ENCODE measurements around the gene CKAP4. TPM values are rescaled to one million over a fixed set of nuclear protein-coding genes. Genes with fewer than 3 reads are reported as not detected.

Gene CKAP4
- total RNA-seq, 1 experiment from 2014 or later: 101 TPM

- POLR2A ChIA-PET: interaction anchor here (0.8 to 3.9 kb wide), 9 partner anchors 12 to 109 kb away, joined by 3 to 29 read pairs (median 5); partner anchors contain the start of genes POLR3B and TCP11L2
- intact Hi-C loops (cut with micrococcal nuclease): loop anchor here (5.0 to 10.0 kb wide), 2 partner anchors 98 to 846 kb away; partner anchors contain the start of gene CRY1
- TSS peak; percentile 12 for BruUV-seq (replicated peaks)
- peak overlapping the region; percentile 76 for H3K4me3 Mint-ChIP-seq (ENCODE audit: unreplicated experiment)
- H3K9me3 Mint-ChIP-seq (ENCODE audit: unreplicated experiment): no peaks in the 10 kb centered on the region
- no peaks in the 10 kb centered on the region for H3K27me3 Mint-ChIP-seq (ENCODE audit: insufficient read depth, unreplicated experiment)
- peaks cover 15% of the 10 kb centered on the region for H3K36me3 Mint-ChIP-seq (ENCODE audit: insufficient read depth, unreplicated experiment)
- H3K4me1 Mint-ChIP-seq (ENCODE audit: insufficient read depth, unreplicated experiment): peaks cover 18% of the 10 kb centered on the region
- no peak for TF ChIP-seq CTCF (IDR thresholded peaks at IDR 0.05; ENCODE audit: unreplicated experiment)
- H3K27ac Mint-ChIP-seq (ENCODE audit: low read depth, unreplicated experiment): peak overlapping the region; percentile 23
- no peak for DNase-seq (ENCODE audit: unreplicated experiment)
- CTCF ChIA-PET: interaction anchor here (1.0 to 1.4 kb wide), 2 partner anchors 11 to 97 kb away, joined by 4 to 6 read pairs; no protein-coding TSS in a partner anchor
Observed at GRCh38 chr12:106248846-106249371, 1.1 kb upstream of the CKAP4 start.

GRCh38 chr12:106248312-106248845 is 559 bp upstream of the CKAP4 start:
- ChIA-PET CTCF (interaction anchor here (1.0 to 1.4 kb wide), 2 partner anchors 12 to 97 kb away, joined by 4 to 6 read pairs; no protein-coding TSS in a partner anchor), POLR2A (interaction anchor here (0.7 to 3.9 kb wide), 10 partner anchors 13 to 110 kb away, joined by 3 to 29 read pairs (median 4); partner anchors contain the start of genes POLR3B and TCP11L2)
- peak; percentile 82 for DNase-seq (ENCODE audit: unreplicated experiment)
- intact Hi-C loops (cut with micrococcal nuclease): loop anchor here (5.0 to 10.0 kb wide), 2 partner anchors 99 to 846 kb away; partner anchors contain the start of gene CRY1
- Mint-ChIP-seq H3K9me3 (ENCODE audit: unreplicated experiment) (no peaks in the 10 kb centered on the region), H3K4me3 (ENCODE audit: unreplicated experiment) (peak overlapping the region; percentile 76), H3K36me3 (ENCODE audit: insufficient read depth, unreplicated experiment) (peaks cover 20% of the 10 kb centered on the region), H3K4me1 (ENCODE audit: insufficient read depth, unreplicated experiment) (peaks cover 20% of the 10 kb centered on the region), H3K27ac (ENCODE audit: low read depth, unreplicated experiment) (peak overlapping the region; percentile 23), H3K27me3 (ENCODE audit: insufficient read depth, unreplicated experiment) (no peaks in the 10 kb centered on the region)
- no peak for TF ChIP-seq CTCF (IDR thresholded peaks at IDR 0.05; ENCODE audit: unreplicated experiment)
- BruUV-seq (replicated peaks): no TSS peak

GRCh38 chr12:106246891-106247673 is 738 bp downstream of the CKAP4 start:
- TF ChIP-seq CTCF (IDR thresholded peaks at IDR 0.05; ENCODE audit: unreplicated experiment): no peak
- H3K36me3 Mint-ChIP-seq (ENCODE audit: insufficient read depth, unreplicated experiment): peaks cover 32% of the 10 kb centered on the region
- peak overlapping the region; percentile 76 for H3K4me3 Mint-ChIP-seq (ENCODE audit: unreplicated experiment)
- H3K4me1 Mint-ChIP-seq (ENCODE audit: insufficient read depth, unreplicated experiment): peaks cover 23% of the 10 kb centered on the region
- intact Hi-C loops (cut with micrococcal nuclease): loop anchor here (1.0 to 10.0 kb wide), 5 partner anchors 20 to 848 kb away; partner anchors contain the start of gene CRY1
- ChIA-PET CTCF (interaction anchor here (0.6 to 2.1 kb wide), 13 partner anchors 19 to 111 kb away, joined by 3 to 15 read pairs (median 3); no protein-coding TSS in a partner anchor), POLR2A (interaction anchor here (0.6 to 3.9 kb wide), 16 partner anchors 19 to 814 kb away, joined by 3 to 29 read pairs (median 5); partner anchors contain the start of genes POLR3B and TCP11L2)
- DNase-seq (ENCODE audit: unreplicated experiment): peak; percentile 58
- H3K27ac Mint-ChIP-seq (ENCODE audit: low read depth, unreplicated experiment): peak overlapping the region; percentile 76
- no peaks in the 10 kb centered on the region for H3K9me3 Mint-ChIP-seq (ENCODE audit: unreplicated experiment)
- no peaks in the 10 kb centered on the region for H3K27me3 Mint-ChIP-seq (ENCODE audit: insufficient read depth, unreplicated experiment)
- no TSS peak for BruUV-seq (replicated peaks)
